Gastrocnemius medialis (tissue), 4 donors: ENCODE data around the gene SHISA6.

ENCODE experiments used
- CTCF ChIP-seq, 5 experiments: fragments of 450-650 bp in 3 of 5; fragments of 200-600 bp in 2 of 5; sonication (generic) in 2 of 5; IDR thresholded peaks in 4 of 5; conservative IDR thresholded peaks in 1 of 5; 1 replicate in 4 of 5; 2 replicates in 1 of 5; pipeline ENCODE4 v1.5.1; 2016 to 2019; ENCODE audit warnings: antibody characterized with exemption in 5 of 5, mild to moderate bottlenecking in 3 of 5, moderate library complexity in 3 of 5
- POLR2A ChIP-seq, 2 donors: fragments of 450-650 bp; IDR thresholded peaks; one replicate each; pipeline ENCODE4 v1.6.1; 2017; ENCODE audit warnings: antibody characterized with exemption in 2 of 2, mild to moderate bottlenecking in 2 of 2, moderate library complexity in 2 of 2

GRCh38 chr17:11279776-11280344 is 38.8 kb downstream of the SHISA6 start:
- TF ChIP-seq CTCF (IDR thresholded peaks at IDR 0.05 in 4 of 5, conservative IDR thresholded peaks at IDR 0.05 in 1 of 5) = no peak
- TF ChIP-seq POLR2A (IDR thresholded peaks at IDR 0.05) = no peak
